HepG2 (cell line): ENCODE results near the gene ARPIN. TPM values are rescaled to one million over a fixed set of nuclear protein-coding genes. Genes with fewer than 3 reads are reported as not detected.

ENCODE experiments used
- ATAC-seq: fragments of 200-7000 bp; cut with Tn5 transposase; 3 replicates; pipeline ENCODE4 v1.9.1; 2020; ENCODE audit warnings: mild to moderate bottlenecking, moderate library complexity
- BruUV-seq: library from RNA; stranded (reverse); fragments of 400-500 nt; replicated peaks from 2 replicates; lab custom pipeline; 2021; lab: Mats Ljungman, UMichigan
- CTCF ChIA-PET: fragments of 300-600 bp; formaldehyde crosslinking; extraction: SDS; loops from one replicate; lab custom pipeline; 2021; ENCODE audit warnings: low total read pairs, inconsistent platforms, low intra/inter-chr PET ratio; lab: Yijun Ruan, JAX
- POLR2A ChIA-PET: fragments of 350-600 bp; sonication (Branson Sonifier 250); formaldehyde crosslinking; loops from one replicate; lab custom pipeline; 2020; ENCODE audit warnings: antibody characterized with exemption, inconsistent platforms; lab: Yijun Ruan, JAX
- DNase-seq: peaks from one replicate; pipeline ENCODE4 v3.0.0-alpha.2; 2015; ENCODE audit warnings: low spot score
- FAIRE-seq: peaks from 3 replicates; lab custom pipeline; 2011; peaks lifted over from hg19 to GRCh38; lab: Jason Lieb, UNC
- H2AFZ ChIP-seq: one replicate; pipeline ENCODE4 v1.6.1; 2011; ENCODE audit warnings: low read length, inconsistent platforms
- H3K27ac ChIP-seq: fragments of 300-600 bp; 3 replicates; pipeline ENCODE4 v1.8.0; 2011; ENCODE audit warnings: mixed run types, mild to moderate bottlenecking, mixed read lengths, low read length, inconsistent platforms; ENCODE audit not compliant: insufficient read depth; ENCODE audit errors: extremely low read length
- H3K27me3 ChIP-seq, 2 experiments: fragments of 200-600 bp in 1 of 2; 2 replicates in 1 of 2; 3 replicates in 1 of 2; pipeline versions ENCODE4 v1.6.0 to v1.8.0; 2011; ENCODE audit warnings: low read length in 2 of 2, mild to moderate bottlenecking in 2 of 2, moderate library complexity in 2 of 2, inconsistent platforms in 1 of 2; ENCODE audit not compliant: insufficient read depth in 2 of 2, control insufficient read depth in 1 of 2
- H3K36me3 ChIP-seq, 2 experiments: fragments of 200-600 bp in 1 of 2; replicated peaks in 1 of 2; 2 replicates in 1 of 2; 3 replicates in 1 of 2; pipeline versions ENCODE4 v1.5.1 to v1.8.0; 2011; ENCODE audit warnings: low read length in 2 of 2, inconsistent platforms in 1 of 2; ENCODE audit not compliant: insufficient read depth in 2 of 2, control insufficient read depth in 1 of 2
- H3K4me1 ChIP-seq: 2 replicates; pipeline ENCODE4 v1.5.1; 2012; ENCODE audit warnings: low read length, inconsistent platforms; ENCODE audit not compliant: insufficient read depth
- H3K4me2 ChIP-seq: 2 replicates; pipeline ENCODE4 v1.6.0; 2011; ENCODE audit warnings: low read depth, low read length, inconsistent platforms
- H3K4me3 ChIP-seq, 3 experiments: fragments of 200-600 bp in 1 of 3; sonication (generic), shearing (Covaris generic) in 1 of 3; replicated peaks in 1 of 3; 2 replicates each; pipeline ENCODE4 v1.5.1; 2011 to 2016; ENCODE audit warnings: low read length in 3 of 3, inconsistent platforms in 2 of 3, low read depth in 2 of 3, mild to moderate bottlenecking in 2 of 3, control low read depth in 1 of 3, mixed read lengths in 1 of 3; ENCODE audit not compliant: insufficient read depth in 1 of 3
- H3K79me2 ChIP-seq: one replicate; pipeline ENCODE4 v1.6.1; 2011; ENCODE audit warnings: low read length, inconsistent platforms; ENCODE audit not compliant: insufficient read depth
- H3K9ac ChIP-seq: 2 replicates; pipeline ENCODE4 v1.6.0; 2011; ENCODE audit warnings: mild to moderate bottlenecking, low read depth, low read length, inconsistent platforms; ENCODE audit not compliant: insufficient read depth
- H3K9me3 ChIP-seq: 2 replicates; pipeline ENCODE4 v1.5.1; 2012; ENCODE audit warnings: mild to moderate bottlenecking, low read length
- H4K20me1 ChIP-seq: 2 replicates; pipeline ENCODE4 v1.6.0; 2011; ENCODE audit warnings: inconsistent platforms, mild to moderate bottlenecking, low read length, moderate library complexity; ENCODE audit not compliant: insufficient read depth
- GABPB1 ChIP-seq: IDR thresholded peaks from 2 replicates; pipeline ENCODE4 v1.6.1; 2016; ENCODE audit warnings: mild to moderate bottlenecking, missing genetic modification reagents, moderate library complexity, missing compliant biosample characterization
- KLF11 ChIP-seq: IDR thresholded peaks from 2 replicates; pipeline ENCODE4 v1.6.1; 2016; ENCODE audit warnings: missing compliant biosample characterization
- MED1 ChIP-seq: sonication (generic); formaldehyde crosslinking; IDR thresholded peaks from 2 replicates; pipeline ENCODE4 v1.4.0; 2020; ENCODE audit warnings: missing genetic modification reagents
- WGBS: methylation state at CpG from one replicate; pipeline ENCODE4 v1.1.6; 2017; ENCODE audit warnings: low lambda C conversion rate; 5-methylcytosine and 5-hydroxymethylcytosine counted together
- in situ Hi-C: cut with HindIII; loops from 2 replicates; pipeline ENCODE4 v1.10.0; 2017; ENCODE audit warnings: low pct_unique_long_range_greater_than_20kb; ENCODE audit not compliant: extremely low pct_ligation_motif_present
- intact Hi-C: fragments of 100-400 bp; cut with micrococcal nuclease; formaldehyde crosslinking; loops from one replicate; pipeline ENCODE4 v1.10.0; 2022; ENCODE audit not compliant: unreplicated experiment
- polyA plus RNA-seq, 8 experiments: library from polyadenylated mRNA; depleted of rRNA in 3 of 8; stranded (reverse) in 7 of 8; unstranded in 1 of 8; fragments of >200 nt; fragmentation: Illumina TruSeq in 4 of 8; extraction: Trizol in 4 of 8; gene quantifications; 2 replicates each; pipeline versions ENCODE4 v1.2.1 to v1.2.3, GENCODE V29; 2011 to 2016; ENCODE audit warnings: low read depth in 4 of 8, missing spikeins in 1 of 8, mixed read lengths in 1 of 8; ENCODE audit not compliant: insufficient read depth in 1 of 8
- total RNA-seq, 5 experiments: library from RNA; depleted of rRNA; stranded (reverse); fragments of >200 nt; fragmentation: Illumina TruSeq; extraction: Trizol; gene quantifications; 2 replicates each; pipeline ENCODE4 v1.2.3, GENCODE V29; 2016; ENCODE audit warnings: low read depth in 1 of 5
- TF ChIP-seq, protein P1 (sequence below), 2 experiments: sonication (generic) in 1 of 2; formaldehyde crosslinking in 1 of 2; IDR thresholded peaks; 2 replicates each; pipeline versions ENCODE4 v1.6.1 to v1.9.0; 2014 to 2022; ENCODE audit warnings: antibody characterized with exemption in 1 of 2, borderline replicate concordance in 1 of 2, inconsistent platforms in 1 of 2, low read depth in 1 of 2, missing genetic modification reagents in 1 of 2
- TF ChIP-seq, protein P2 (sequence below): sonication (generic); formaldehyde crosslinking; IDR thresholded peaks from 2 replicates; pipeline ENCODE4 v1.4.0; 2020; ENCODE audit warnings: missing genetic modification reagents
- TF ChIP-seq, protein P3 (sequence below): sonication (generic); formaldehyde crosslinking; conservative IDR thresholded peaks from 2 replicates; pipeline ENCODE4 v1.4.0; 2020; ENCODE audit warnings: missing genetic modification reagents

Gene ARPIN
- total and polyA plus RNA-seq, 2 of the 13 experiments (the other 11 are each of a cell fraction or from before 2014, with no cell fraction given): 2.8 to 5.0 TPM

DNA sequence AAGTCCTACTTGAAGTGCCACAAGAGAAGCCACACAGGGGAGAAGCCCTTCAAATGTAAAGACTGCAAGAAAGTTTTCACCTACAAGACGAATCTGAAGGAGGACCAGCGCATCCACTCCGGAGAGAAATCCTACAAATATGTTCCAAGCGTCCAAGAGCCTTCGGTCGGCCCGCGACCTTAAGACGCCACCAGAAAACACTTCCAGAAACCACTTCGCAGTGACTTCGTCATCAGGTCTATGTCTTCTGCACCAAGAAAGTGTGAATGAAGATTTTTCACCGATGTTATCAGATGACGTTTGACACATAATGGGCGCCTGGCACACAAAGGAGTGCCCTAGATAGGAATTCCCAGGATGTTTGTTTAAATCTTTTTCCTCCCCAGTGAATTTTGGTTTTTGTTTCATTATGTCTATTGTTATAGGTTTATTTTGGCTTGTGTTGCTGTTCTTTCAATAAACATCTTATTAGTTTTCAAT is 24.1 kb upstream of the ARPIN start (continued):
- TF ChIP-seq, protein P1, sequence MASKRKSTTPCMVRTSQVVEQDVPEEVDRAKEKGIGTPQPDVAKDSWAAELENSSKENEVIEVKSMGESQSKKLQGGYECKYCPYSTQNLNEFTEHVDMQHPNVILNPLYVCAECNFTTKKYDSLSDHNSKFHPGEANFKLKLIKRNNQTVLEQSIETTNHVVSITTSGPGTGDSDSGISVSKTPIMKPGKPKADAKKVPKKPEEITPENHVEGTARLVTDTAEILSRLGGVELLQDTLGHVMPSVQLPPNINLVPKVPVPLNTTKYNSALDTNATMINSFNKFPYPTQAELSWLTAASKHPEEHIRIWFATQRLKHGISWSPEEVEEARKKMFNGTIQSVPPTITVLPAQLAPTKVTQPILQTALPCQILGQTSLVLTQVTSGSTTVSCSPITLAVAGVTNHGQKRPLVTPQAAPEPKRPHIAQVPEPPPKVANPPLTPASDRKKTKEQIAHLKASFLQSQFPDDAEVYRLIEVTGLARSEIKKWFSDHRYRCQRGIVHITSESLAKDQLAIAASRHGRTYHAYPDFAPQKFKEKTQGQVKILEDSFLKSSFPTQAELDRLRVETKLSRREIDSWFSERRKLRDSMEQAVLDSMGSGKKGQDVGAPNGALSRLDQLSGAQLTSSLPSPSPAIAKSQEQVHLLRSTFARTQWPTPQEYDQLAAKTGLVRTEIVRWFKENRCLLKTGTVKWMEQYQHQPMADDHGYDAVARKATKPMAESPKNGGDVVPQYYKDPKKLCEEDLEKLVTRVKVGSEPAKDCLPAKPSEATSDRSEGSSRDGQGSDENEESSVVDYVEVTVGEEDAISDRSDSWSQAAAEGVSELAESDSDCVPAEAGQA (IDR thresholded peaks at IDR 0.05; ENCODE audit: low read depth): no peak
- TF ChIP-seq, protein P1 (CRISPR knock-in tag; IDR thresholded peaks at IDR 0.05; ENCODE audit: borderline replicate concordance): no peak
- no peak for TF ChIP-seq KLF11 (CRISPR knock-in tag)

DNA sequence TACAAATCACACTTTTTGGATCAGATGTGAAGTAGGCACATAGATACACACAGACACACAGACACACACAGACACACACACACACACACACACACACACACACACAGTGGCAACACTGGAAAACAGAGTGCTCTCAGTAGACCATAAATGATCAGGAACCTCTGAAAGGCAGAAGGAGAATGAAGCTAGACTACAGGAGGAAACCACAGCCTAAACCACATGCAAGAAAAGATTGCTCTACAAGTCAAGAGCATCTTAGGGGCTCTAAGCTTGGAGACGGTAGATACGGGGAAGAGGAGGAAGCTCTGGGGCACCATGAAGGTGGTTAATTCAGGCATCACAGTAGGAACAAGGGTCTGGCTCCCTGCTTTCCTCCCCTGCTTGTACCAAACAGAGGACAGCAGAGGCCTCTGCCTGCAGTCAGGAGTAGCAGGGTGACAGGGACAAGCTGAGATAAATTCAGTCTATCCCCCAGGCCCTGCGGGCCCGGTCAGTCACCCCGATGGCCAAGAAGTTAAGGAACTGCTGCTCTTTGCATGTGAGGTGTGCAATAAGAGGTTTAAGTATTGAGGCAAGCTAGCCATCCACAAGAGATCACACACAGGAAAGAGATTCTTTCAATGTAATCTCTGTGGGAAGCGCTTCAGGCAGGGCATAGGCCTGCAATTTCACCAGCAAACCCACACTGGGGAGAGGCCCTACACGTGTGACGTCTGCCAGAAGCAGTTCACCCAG is 23.5 kb upstream of the ARPIN start:
- H4K20me1 ChIP-seq: no peaks in the 10 kb centered on the region
- H3K4me2 ChIP-seq: no peak overlapping the region
- FAIRE-seq (no peak), ATAC-seq (no peak; the same call in 2 of the 3 replicates), DNase-seq (no peak)
- H3K27ac ChIP-seq: no peak overlapping the region
- no peak overlapping the region for H3K9ac ChIP-seq
- no peak for TF ChIP-seq MED1 (CRISPR knock-in tag)
- no peak for TF ChIP-seq GABPB1 (CRISPR knock-in tag)
- TF ChIP-seq, protein P2, sequence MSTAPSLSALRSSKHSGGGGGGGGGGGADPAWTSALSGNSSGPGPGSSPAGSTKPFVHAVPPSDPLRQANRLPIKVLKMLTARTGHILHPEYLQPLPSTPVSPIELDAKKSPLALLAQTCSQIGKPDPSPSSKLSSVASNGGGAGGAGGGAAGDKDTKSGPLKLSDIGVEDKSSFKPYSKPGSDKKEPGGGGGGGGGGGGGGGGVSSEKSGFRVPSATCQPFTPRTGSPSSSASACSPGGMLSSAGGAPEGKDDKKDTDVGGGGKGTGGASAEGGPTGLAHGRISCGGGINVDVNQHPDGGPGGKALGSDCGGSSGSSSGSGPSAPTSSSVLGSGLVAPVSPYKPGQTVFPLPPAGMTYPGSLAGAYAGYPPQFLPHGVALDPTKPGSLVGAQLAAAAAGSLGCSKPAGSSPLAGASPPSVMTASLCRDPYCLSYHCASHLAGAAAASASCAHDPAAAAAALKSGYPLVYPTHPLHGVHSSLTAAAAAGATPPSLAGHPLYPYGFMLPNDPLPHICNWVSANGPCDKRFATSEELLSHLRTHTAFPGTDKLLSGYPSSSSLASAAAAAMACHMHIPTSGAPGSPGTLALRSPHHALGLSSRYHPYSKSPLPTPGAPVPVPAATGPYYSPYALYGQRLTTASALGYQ (CRISPR knock-in tag): no peak
- TF ChIP-seq, protein P3, sequence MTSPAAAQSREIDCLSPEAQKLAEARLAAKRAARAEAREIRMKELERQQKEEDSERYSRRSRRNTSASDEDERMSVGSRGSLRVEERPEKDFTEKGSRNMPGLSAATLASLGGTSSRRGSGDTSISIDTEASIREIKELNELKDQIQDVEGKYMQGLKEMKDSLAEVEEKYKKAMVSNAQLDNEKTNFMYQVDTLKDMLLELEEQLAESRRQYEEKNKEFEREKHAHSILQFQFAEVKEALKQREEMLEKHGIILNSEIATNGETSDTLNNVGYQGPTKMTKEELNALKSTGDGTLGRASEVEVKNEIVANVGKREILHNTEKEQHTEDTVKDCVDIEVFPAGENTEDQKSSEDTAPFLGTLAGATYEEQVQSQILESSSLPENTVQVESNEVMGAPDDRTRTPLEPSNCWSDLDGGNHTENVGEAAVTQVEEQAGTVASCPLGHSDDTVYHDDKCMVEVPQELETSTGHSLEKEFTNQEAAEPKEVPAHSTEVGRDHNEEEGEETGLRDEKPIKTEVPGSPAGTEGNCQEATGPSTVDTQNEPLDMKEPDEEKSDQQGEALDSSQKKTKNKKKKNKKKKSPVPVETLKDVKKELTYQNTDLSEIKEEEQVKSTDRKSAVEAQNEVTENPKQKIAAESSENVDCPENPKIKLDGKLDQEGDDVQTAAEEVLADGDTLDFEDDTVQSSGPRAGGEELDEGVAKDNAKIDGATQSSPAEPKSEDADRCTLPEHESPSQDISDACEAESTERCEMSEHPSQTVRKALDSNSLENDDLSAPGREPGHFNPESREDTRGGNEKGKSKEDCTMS (CRISPR knock-in tag): no peak
- WGBS: 59% methylated on average over 8 of the region's 8 CpGs
- H2AFZ ChIP-seq: no peak overlapping the region
- in situ Hi-C loops (no loop called here), intact Hi-C loops (no loop called here)
- CTCF ChIA-PET: no interaction called here
- POLR2A ChIA-PET: no interaction called here
- no TSS peak for BruUV-seq
- no peak overlapping the region for H3K4me3 ChIP-seq
- H3K36me3 ChIP-seq: no peaks in the 10 kb centered on the region
- H3K27me3 ChIP-seq: peaks cover 0 to 22% of the 10 kb centered on the region in 2 experiments; a peak in 3 of 5 replicates
- H3K9me3 ChIP-seq: no peaks in the 10 kb centered on the region
- no peaks in the 10 kb centered on the region for H3K79me2 ChIP-seq
- no peaks in the 10 kb centered on the region for H3K4me1 ChIP-seq
